Measurements from ENCODE around the gene NHLH1.

DNA sequence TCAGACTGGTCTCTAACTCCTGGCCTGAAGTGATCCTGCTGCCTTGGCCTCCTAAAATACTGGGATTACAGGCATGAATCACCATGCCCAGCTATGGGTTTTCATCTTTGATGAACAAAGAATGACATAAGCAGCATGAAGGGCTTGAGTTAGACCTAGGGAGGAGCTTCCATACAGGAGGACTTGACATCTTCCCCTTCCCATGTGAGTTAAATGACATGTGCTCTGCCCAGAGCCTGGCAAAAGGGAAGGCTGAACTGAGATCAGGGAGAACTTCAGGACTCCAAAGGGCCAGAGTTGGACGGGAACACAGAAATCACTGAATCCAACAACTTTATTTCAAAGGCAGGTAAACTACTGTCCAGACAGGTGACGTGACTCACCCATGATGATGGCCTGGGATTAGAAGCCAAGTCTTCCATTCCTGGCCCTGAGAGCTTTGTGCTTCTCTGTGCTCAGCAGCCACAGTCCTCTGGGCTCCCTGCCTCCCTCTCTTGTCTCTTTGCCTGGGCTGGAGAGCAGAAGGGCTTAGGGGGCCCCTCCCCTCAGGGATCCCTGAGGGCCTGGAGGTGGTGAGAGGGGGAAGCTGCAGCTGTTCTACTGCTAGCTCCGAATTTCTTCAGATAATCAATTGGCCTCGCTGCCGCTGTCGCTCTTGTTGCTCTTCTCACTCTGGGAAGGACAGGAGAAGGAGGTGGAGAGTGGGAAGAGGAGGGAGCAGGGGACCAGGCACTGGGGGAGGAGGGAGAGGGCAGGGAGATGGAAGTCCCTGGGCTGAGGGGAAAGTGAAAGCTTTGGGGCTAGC, 7.6 kb downstream of the NHLH1 start:
- no peak for TF ChIP-seq POLR2AphosphoS5 (IDR thresholded peaks at IDR 0.05)
- TF ChIP-seq POLR2A (IDR thresholded peaks at IDR 0.05; ENCODE audit: low read depth) = no peak
- TF ChIP-seq, protein P1, sequence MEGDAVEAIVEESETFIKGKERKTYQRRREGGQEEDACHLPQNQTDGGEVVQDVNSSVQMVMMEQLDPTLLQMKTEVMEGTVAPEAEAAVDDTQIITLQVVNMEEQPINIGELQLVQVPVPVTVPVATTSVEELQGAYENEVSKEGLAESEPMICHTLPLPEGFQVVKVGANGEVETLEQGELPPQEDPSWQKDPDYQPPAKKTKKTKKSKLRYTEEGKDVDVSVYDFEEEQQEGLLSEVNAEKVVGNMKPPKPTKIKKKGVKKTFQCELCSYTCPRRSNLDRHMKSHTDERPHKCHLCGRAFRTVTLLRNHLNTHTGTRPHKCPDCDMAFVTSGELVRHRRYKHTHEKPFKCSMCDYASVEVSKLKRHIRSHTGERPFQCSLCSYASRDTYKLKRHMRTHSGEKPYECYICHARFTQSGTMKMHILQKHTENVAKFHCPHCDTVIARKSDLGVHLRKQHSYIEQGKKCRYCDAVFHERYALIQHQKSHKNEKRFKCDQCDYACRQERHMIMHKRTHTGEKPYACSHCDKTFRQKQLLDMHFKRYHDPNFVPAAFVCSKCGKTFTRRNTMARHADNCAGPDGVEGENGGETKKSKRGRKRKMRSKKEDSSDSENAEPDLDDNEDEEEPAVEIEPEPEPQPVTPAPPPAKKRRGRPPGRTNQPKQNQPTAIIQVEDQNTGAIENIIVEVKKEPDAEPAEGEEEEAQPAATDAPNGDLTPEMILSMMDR (IDR thresholded peaks at IDR 0.05) = no peak

Measured in esophagus muscularis mucosa (tissue), 3 donors.